ENCODE measurements around the gene PDE3A. TPM values are rescaled to one million over a fixed set of nuclear protein-coding genes. Genes with fewer than 3 reads are reported as not detected.
"Not testable (repeated sequence)": the region's sequence is repeated elsewhere in the genome, so short reads cannot be mapped to it uniquely, and the experiment has no call there.

Gene PDE3A
- polyA plus RNA-seq, 3 donors: 0.10 TPM; not detected in 2

GRCh38 chr12:20604408-20605067 lies 236.2 kb downstream of the PDE3A start:
- H3K4me1 ChIP-seq (ENCODE audit: control insufficient read depth in 1 of 2, insufficient read depth in 2 of 2, low read length in 2 of 2): no peaks in the 10 kb centered on the region
- Mint-ChIP-seq H3K27ac (no peak overlapping the region), H3K4me3 (no peak overlapping the region), H3K9me3 (no peaks in the 10 kb centered on the region), H3K27me3 (ENCODE audit: low read depth in 3 of 3) (no peaks in the 10 kb centered on the region), H3K4me1 (no peaks in the 10 kb centered on the region), H3K36me3 (no peaks in the 10 kb centered on the region)
- H3K27ac ChIP-seq (ENCODE audit: low read depth in 1 of 2, low read length in 2 of 2): no peak overlapping the region
- no peaks in the 10 kb centered on the region for H3K79me2 ChIP-seq (ENCODE audit: insufficient read depth, low read length)
- no peaks in the 10 kb centered on the region for H4K20me1 ChIP-seq (ENCODE audit: insufficient read depth, low read length)
- WGBS (ENCODE audit: insufficient coverage): no CpG with 5 or more reads among the region's 3 CpGs
- H3K9ac ChIP-seq (ENCODE audit: insufficient read depth, low read length, poor library complexity, severe bottlenecking): no peak overlapping the region
- no peaks in the 10 kb centered on the region for H3K36me3 ChIP-seq (replicated peaks in 1 of 2; ENCODE audit: control insufficient read depth in 1 of 2, insufficient read depth in 2 of 2, low read length in 2 of 2)
- intact Hi-C loops (cut with micrococcal nuclease): no loop called here
- H3K4me2 ChIP-seq (replicated peaks; ENCODE audit: extremely low read depth, low read length, poor library complexity, severe bottlenecking): no peak overlapping the region
- TF ChIP-seq, protein P1, sequence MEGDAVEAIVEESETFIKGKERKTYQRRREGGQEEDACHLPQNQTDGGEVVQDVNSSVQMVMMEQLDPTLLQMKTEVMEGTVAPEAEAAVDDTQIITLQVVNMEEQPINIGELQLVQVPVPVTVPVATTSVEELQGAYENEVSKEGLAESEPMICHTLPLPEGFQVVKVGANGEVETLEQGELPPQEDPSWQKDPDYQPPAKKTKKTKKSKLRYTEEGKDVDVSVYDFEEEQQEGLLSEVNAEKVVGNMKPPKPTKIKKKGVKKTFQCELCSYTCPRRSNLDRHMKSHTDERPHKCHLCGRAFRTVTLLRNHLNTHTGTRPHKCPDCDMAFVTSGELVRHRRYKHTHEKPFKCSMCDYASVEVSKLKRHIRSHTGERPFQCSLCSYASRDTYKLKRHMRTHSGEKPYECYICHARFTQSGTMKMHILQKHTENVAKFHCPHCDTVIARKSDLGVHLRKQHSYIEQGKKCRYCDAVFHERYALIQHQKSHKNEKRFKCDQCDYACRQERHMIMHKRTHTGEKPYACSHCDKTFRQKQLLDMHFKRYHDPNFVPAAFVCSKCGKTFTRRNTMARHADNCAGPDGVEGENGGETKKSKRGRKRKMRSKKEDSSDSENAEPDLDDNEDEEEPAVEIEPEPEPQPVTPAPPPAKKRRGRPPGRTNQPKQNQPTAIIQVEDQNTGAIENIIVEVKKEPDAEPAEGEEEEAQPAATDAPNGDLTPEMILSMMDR (IDR thresholded peaks at IDR 0.05): no peak
- H3K4me3 ChIP-seq (replicated peaks in 1 of 3; ENCODE audit: low read depth in 2 of 3, low read length in 3 of 3): no peak overlapping the region
- H2AFZ ChIP-seq (ENCODE audit: insufficient read depth, low read depth, low read length, poor library complexity, severe bottlenecking): no peak overlapping the region
- no peaks in the 10 kb centered on the region for H3K9me3 ChIP-seq (replicated peaks in 1 of 2; ENCODE audit: control insufficient read depth in 1 of 2, insufficient read depth in 1 of 2, low read length in 2 of 2)
- no peaks in the 10 kb centered on the region for H3K27me3 ChIP-seq (ENCODE audit: control insufficient read depth in 2 of 2, insufficient read depth in 2 of 2, low read length in 2 of 2)
- DNase-seq: no peak

GRCh38 chr12:20615020-20615419 lies 246.7 kb downstream of the PDE3A start:
- H3K79me2 ChIP-seq (ENCODE audit: insufficient read depth, low read length); H3K4me3 Mint-ChIP-seq; H3K9ac ChIP-seq (ENCODE audit: insufficient read depth, low read length, poor library complexity, severe bottlenecking); H3K9me3 Mint-ChIP-seq; H4K20me1 ChIP-seq (ENCODE audit: insufficient read depth, low read length); H3K4me1 Mint-ChIP-seq; H3K36me3 Mint-ChIP-seq; H3K4me2 ChIP-seq (replicated peaks; ENCODE audit: extremely low read depth, low read length, poor library complexity, severe bottlenecking); H3K4me1 ChIP-seq (ENCODE audit: control insufficient read depth in 1 of 2, insufficient read depth in 2 of 2, low read length in 2 of 2); DNase-seq; H3K36me3 ChIP-seq (replicated peaks in 1 of 2; ENCODE audit: control insufficient read depth in 1 of 2, insufficient read depth in 2 of 2, low read length in 2 of 2); H3K27me3 ChIP-seq (ENCODE audit: control insufficient read depth in 2 of 2, insufficient read depth in 2 of 2, low read length in 2 of 2); H3K27me3 Mint-ChIP-seq (ENCODE audit: low read depth in 3 of 3); intact Hi-C loops (cut with micrococcal nuclease); H2AFZ ChIP-seq (ENCODE audit: insufficient read depth, low read depth, low read length, poor library complexity, severe bottlenecking); H3K9me3 ChIP-seq (replicated peaks in 1 of 2; ENCODE audit: control insufficient read depth in 1 of 2, insufficient read depth in 1 of 2, low read length in 2 of 2); H3K27ac Mint-ChIP-seq; H3K4me3 ChIP-seq (replicated peaks in 1 of 3; ENCODE audit: low read depth in 2 of 3, low read length in 3 of 3); H3K27ac ChIP-seq (ENCODE audit: low read depth in 1 of 2, low read length in 2 of 2): not testable (repeated sequence)
- WGBS (ENCODE audit: insufficient coverage): 98% methylated on average over 7 of the region's 8 CpGs

Data from CD14-positive monocyte (primary cell).